Adrenal gland (tissue), 12 donors: ENCODE data around the gene SNX32. TPM values are rescaled to one million over a fixed set of nuclear protein-coding genes. Genes with fewer than 3 reads are reported as not detected.

Experiments
- DNase-seq, 7 donors: peaks; one replicate each; pipeline ENCODE4 v3.0.0-alpha.2; 2019 to 2020
- H3K27ac ChIP-seq, 5 donors: fragments of 200-600 bp; sonication (generic) in 4 of 5; 1 replicate in 3 of 5; 2 replicates in 2 of 5; pipeline versions ENCODE4 v1.5.1 to v1.8.0; 2016 to 2020; ENCODE audit warnings: mild to moderate bottlenecking in 1 of 5
- H3K27me3 ChIP-seq: fragments of 200-600 bp; 2 replicates; pipeline ENCODE4 v1.8.0; 2021
- H3K36me3 ChIP-seq, 2 donors: fragments of 200-600 bp; replicated peaks in 1 of 2; 1 replicate in 1 of 2; 2 replicates in 1 of 2; pipeline versions ENCODE4 v1.5.1 to v1.8.0; 2018 to 2022
- H3K4me1 ChIP-seq, 2 donors: fragments of 200-600 bp; replicated peaks in 1 of 2; 1 replicate in 1 of 2; 2 replicates in 1 of 2; pipeline versions ENCODE4 v1.5.1 to v1.8.0; 2018 to 2021
- H3K4me3 ChIP-seq, 4 donors: fragments of 200-600 bp; sonication (generic) in 3 of 4; one replicate each; pipeline ENCODE4 v1.5.1; 2016 to 2018
- H3K9me3 ChIP-seq, 3 donors: fragments of 200-600 bp; sonication (generic) in 1 of 3; replicated peaks in 1 of 3; 1 replicate in 2 of 3; 2 replicates in 1 of 3; pipeline versions ENCODE4 v1.5.1 to v1.8.0; 2016 to 2021
- CTCF ChIP-seq, 6 experiments: fragments of 450-650 bp in 4 of 6; fragments of 200-600 bp in 2 of 6; sonication (generic) in 1 of 6; IDR thresholded peaks; 1 replicate in 5 of 6; 2 replicates in 1 of 6; pipeline versions ENCODE4 v1.5.1 to v1.8.0; 2016 to 2021; ENCODE audit warnings: antibody characterized with exemption in 6 of 6, mild to moderate bottlenecking in 2 of 6, moderate library complexity in 1 of 6
- POLR2A ChIP-seq, 2 donors: fragments of 450-650 bp; IDR thresholded peaks; one replicate each; pipeline ENCODE4 v1.6.1; 2017; ENCODE audit warnings: antibody characterized with exemption in 2 of 2, mild to moderate bottlenecking in 2 of 2, moderate library complexity in 1 of 2
- WGBS, 4 donors: extraction: QIAGEN DNeasy Blood & Tissue Kit in 2 of 4; methylation state at CpG; one replicate each; pipeline versions ENCODE4 v1.1.5 to v1.1.7; 2013 to 2017; 5-methylcytosine and 5-hydroxymethylcytosine counted together
- intact Hi-C, 2 donors: fragments of 100-400 bp; cut with DNase I; formaldehyde crosslinking; loops; one replicate each; pipeline versions ENCODE4 v1.14.1 to v1.15.0; 2022 to 2023
- polyA plus RNA-seq, 3 donors: library from polyadenylated mRNA; stranded (reverse); fragments of 200-250 nt in 2 of 3; fragments of 350-450 nt in 1 of 3; fragmentation: Illumina TruSeq in 1 of 3; extraction: RNeasy Lipid Tissue Mini Kit (QIAGEN cat#74804) in 1 of 3; gene quantifications; one replicate each; pipeline ENCODE4 v1.2.3, GENCODE V29; 2013 to 2014
- total RNA-seq, 9 donors: library from RNA; depleted of rRNA in 4 of 9; stranded (reverse); fragments of >200 nt in 4 of 9; fragments of 120-200 nt in 1 of 9; fragmentation: NEBNext Ultra II Directional in 1 of 9; extraction: Animal tissue kit (Norgen Biotek cat#: 25700) in 1 of 9; gene quantifications; one replicate each; pipeline versions ENCODE4 v1.1.0 to v1.2.4, GENCODE V29; 2013 to 2023
- donor health status: healthy with polysubstance abuse.
- donor health status: Bipolar disorder and iron deficiency.
- donor health status: DM: yes; HTN: yes; CAD: no.
- donor health status: DM: no; HTN: no; CAD: no.
- donor health status: DM: no; HTN: no; CAD: no.
- donor health status: DM: yes; HTN: yes; CAD: no.

Gene SNX32
- total and polyA plus RNA-seq, 12 donors, result 0.11 to 1.2 (median 0.50) TPM; not detected in 3

- H3K4me3 ChIP-seq, result peak within 1 kb of the TSS; percentile 37 to 100 (median 84)
- TF ChIP-seq CTCF (IDR thresholded peaks at IDR 0.05) (peak; percentile 73 to 90 (median 81)), POLR2A (IDR thresholded peaks at IDR 0.05) (peak in 1 of 2 donors; percentile 62)
- peaks cover 21 to 31% of the 10 kb centered on the region in 2 donors for H3K4me1 ChIP-seq
- H3K9me3 ChIP-seq, result no peaks in the 10 kb centered on the region
- H3K27ac ChIP-seq, result peak within 1 kb of the TSS; percentile 88 to 99 (median 95)
- intact Hi-C loops, result no loop called here
- peak; percentile 95 to 98 (median 97) for DNase-seq
- H3K27me3 ChIP-seq, result no peaks in the 10 kb centered on the region
- 0 to 1% (median 0%) methylated on average over 27 to 78 of the region's 78 CpGs for WGBS, 4 donors
- H3K36me3 ChIP-seq, result peaks cover 0 to 41% of the 10 kb centered on the region in 2 donors
These were observed 26.8 kb downstream of the SNX32 start, which contains the start of gene MUS81 for GRCh38 chr11:65860278-65861164. TSS of gene MUS81 (plus strand) at chr11:65860433. CDS start at chr11:65860754, 321 bp downstream.

GRCh38 chr11:65861165-65861505 lies 27.4 kb downstream of the SNX32 start:
- peak in 6 of 7 donors; percentile 17 to 69 (median 42) for DNase-seq
- Histone ChIP-seq H3K27me3 (no peaks in the 10 kb centered on the region), H3K4me1 (peaks cover 21 to 27% of the 10 kb centered on the region in 2 donors), H3K27ac (peak overlapping the region in 4 of 5 donors; percentile 88 to 99 (median 96)), H3K4me3 (peak overlapping the region; percentile 37 to 100 (median 84)), H3K9me3 (no peaks in the 10 kb centered on the region), H3K36me3 (peaks cover 0 to 41% of the 10 kb centered on the region in 2 donors)
- WGBS, 4 donors, result 8 to 26% (median 10%) methylated on average over 5 to 14 of the region's 14 CpGs
- TF ChIP-seq CTCF (IDR thresholded peaks at IDR 0.05), result no peak
- intact Hi-C loops, result no loop called here

- Histone ChIP-seq H3K27ac (peak overlapping the region in 1 of 5 donors; percentile 99), H3K36me3 (peaks cover 0 to 46% of the 10 kb centered on the region in 2 donors), H3K27me3 (no peaks in the 10 kb centered on the region), H3K4me3 (peak overlapping the region in 1 of 4 donors; percentile 100), H3K4me1 (peaks cover 16 to 22% of the 10 kb centered on the region in 2 donors), H3K9me3 (no peaks in the 10 kb centered on the region)
- 76 to 88% (median 86%) methylated on average over 5 to 13 of the region's 13 CpGs for WGBS, 4 donors
- TF ChIP-seq CTCF (IDR thresholded peaks at IDR 0.05) (no peak), POLR2A (IDR thresholded peaks at IDR 0.05) (no peak)
- intact Hi-C loops, result no loop called here
- peak in 5 of 7 donors; percentile 9 to 57 (median 33) for DNase-seq
These were observed 27.9 kb downstream of the SNX32 start for GRCh38 chr11:65861533-65862183.

- no peaks in the 10 kb centered on the region for H3K27me3 ChIP-seq
- H3K4me3 ChIP-seq, result no peak overlapping the region
- peaks cover 16 to 21% of the 10 kb centered on the region in 2 donors for H3K4me1 ChIP-seq
- TF ChIP-seq POLR2A (IDR thresholded peaks at IDR 0.05) (no peak), CTCF (IDR thresholded peaks at IDR 0.05) (no peak)
- WGBS, 4 donors, result 74 to 96% (median 82%) methylated on average over 3 to 5 of the region's 5 CpGs
- H3K9me3 ChIP-seq, result no peaks in the 10 kb centered on the region
- H3K36me3 ChIP-seq, result peaks cover 0 to 53% of the 10 kb centered on the region in 2 donors
- DNase-seq, result peak in 5 of 7 donors; percentile 18 to 31 (median 20)
- intact Hi-C loops, result no loop called here
- no peak overlapping the region for H3K27ac ChIP-seq
These were observed 28.5 kb downstream of the SNX32 start for GRCh38 chr11:65862191-65862735.
